ENCODE measurements around the gene GYPC.

Gene GYPC

GRCh38 chr2:126730655-126731054 is 74.7 kb downstream of the GYPC start:
- Mint-ChIP-seq H3K27ac (no peak overlapping the region), H3K27me3 (peaks cover 1% of the 10 kb centered on the region), H3K4me3 (no peak overlapping the region), H3K36me3 (ENCODE audit: low read depth) (no peaks in the 10 kb centered on the region), H3K4me1 (ENCODE audit: low read depth) (peaks cover 6% of the 10 kb centered on the region), H3K9me3 (peaks cover 5% of the 10 kb centered on the region)
- intact Hi-C loops (cut with micrococcal nuclease) = no loop called here

GRCh38 chr2:126731353-126731752 is 75.4 kb downstream of the GYPC start:
- H3K36me3 Mint-ChIP-seq (ENCODE audit: low read depth) = no peaks in the 10 kb centered on the region
- no peak overlapping the region for H3K4me3 Mint-ChIP-seq
- intact Hi-C loops (cut with micrococcal nuclease) = no loop called here
- H3K9me3 Mint-ChIP-seq = no peaks in the 10 kb centered on the region
- H3K4me1 Mint-ChIP-seq (ENCODE audit: low read depth) = peaks cover 6% of the 10 kb centered on the region
- H3K27me3 Mint-ChIP-seq = peaks cover 1% of the 10 kb centered on the region
- H3K27ac Mint-ChIP-seq = no peak overlapping the region

- H3K9me3 Mint-ChIP-seq = no peaks in the 10 kb centered on the region
- peaks cover 6% of the 10 kb centered on the region for H3K4me1 Mint-ChIP-seq (ENCODE audit: low read depth)
- H3K36me3 Mint-ChIP-seq (ENCODE audit: low read depth) = no peaks in the 10 kb centered on the region
- no peak overlapping the region for H3K4me3 Mint-ChIP-seq
- intact Hi-C loops (cut with micrococcal nuclease) = no loop called here
- no peak overlapping the region for H3K27ac Mint-ChIP-seq
- peaks cover 1% of the 10 kb centered on the region for H3K27me3 Mint-ChIP-seq
These were observed 76.8 kb downstream of the GYPC start for GRCh38 chr2:126732682-126733245.

GRCh38 chr2:126733795-126734194 is 77.8 kb downstream of the GYPC start:
- Mint-ChIP-seq H3K4me3 (no peak overlapping the region), H3K27me3 (peaks cover 1% of the 10 kb centered on the region), H3K4me1 (ENCODE audit: low read depth) (peaks cover 6% of the 10 kb centered on the region), H3K9me3 (no peaks in the 10 kb centered on the region), H3K27ac (no peak overlapping the region), H3K36me3 (ENCODE audit: low read depth) (no peaks in the 10 kb centered on the region)
- intact Hi-C loops (cut with micrococcal nuclease) = no loop called here

GRCh38 chr2:126736133-126736874 is 80.3 kb downstream of the GYPC start:
- H3K9me3 Mint-ChIP-seq = no peaks in the 10 kb centered on the region
- no peak overlapping the region for H3K4me3 Mint-ChIP-seq
- intact Hi-C loops (cut with micrococcal nuclease) = no loop called here
- H3K36me3 Mint-ChIP-seq (ENCODE audit: low read depth) = no peaks in the 10 kb centered on the region
- peaks cover 1% of the 10 kb centered on the region for H3K27me3 Mint-ChIP-seq
- H3K4me1 Mint-ChIP-seq (ENCODE audit: low read depth) = peaks cover 6% of the 10 kb centered on the region
- H3K27ac Mint-ChIP-seq = no peak overlapping the region

GRCh38 chr2:126739141-126739540 is 83.2 kb downstream of the GYPC start:
- no peak overlapping the region for H3K4me3 Mint-ChIP-seq
- intact Hi-C loops (cut with micrococcal nuclease) = no loop called here
- H3K9me3 Mint-ChIP-seq = peaks cover 8% of the 10 kb centered on the region
- no peaks in the 10 kb centered on the region for H3K27me3 Mint-ChIP-seq
- no peaks in the 10 kb centered on the region for H3K4me1 Mint-ChIP-seq (ENCODE audit: low read depth)
- H3K36me3 Mint-ChIP-seq (ENCODE audit: low read depth) = no peaks in the 10 kb centered on the region
- H3K27ac Mint-ChIP-seq = no peak overlapping the region

GRCh38 chr2:126744640-126745039 is 88.7 kb downstream of the GYPC start:
- intact Hi-C loops (cut with micrococcal nuclease) = no loop called here
- H3K27me3 Mint-ChIP-seq = no peaks in the 10 kb centered on the region

More at GRCh38 chr2:126744640-126745039, 88.7 kb downstream of the GYPC start:
- H3K4me1 Mint-ChIP-seq (ENCODE audit: low read depth) = no peaks in the 10 kb centered on the region
- H3K27ac Mint-ChIP-seq = no peak overlapping the region
- H3K9me3 Mint-ChIP-seq = peaks cover 8% of the 10 kb centered on the region
- no peaks in the 10 kb centered on the region for H3K36me3 Mint-ChIP-seq (ENCODE audit: low read depth)
- no peak overlapping the region for H3K4me3 Mint-ChIP-seq

Data from dendritic cell treated with granulocyte-macrophage colony-stimulating factor and Interleukin-4, amounts not matched to agents 40 ng/mL and 50 ng/mL, for 4 days (primary cell).